C4-2B (cell line): ENCODE results near the gene SAMD15.
A peak's percentile ranks its signal among the peaks of the same experiment; 100 is the strongest.
"Not testable (repeated sequence)": the region's sequence is repeated elsewhere in the genome, so short reads cannot be mapped to it uniquely, and the experiment has no call there.

ENCODE experiments used
- H3K27ac ChIP-seq: fragments of 450-650 bp; 2 replicates; pipeline ENCODE4 v1.5.1; 2017
- CTCF ChIP-seq: fragments of 450-650 bp; conservative IDR thresholded peaks from 2 replicates; pipeline ENCODE4 v1.5.1; 2017; ENCODE audit warnings: mild to moderate bottlenecking
- ZFX ChIP-seq: fragments of 450-650 bp; IDR thresholded peaks from 2 replicates; pipeline ENCODE4 v1.6.1; 2017

SAMD15 gene

GRCh38 chr14:77407158-77407557 lies 30.0 kb downstream of the SAMD15 start:
- no peak overlapping the region for H3K27ac ChIP-seq
- TF ChIP-seq ZFX, result no peak
- no peak for TF ChIP-seq CTCF

- H3K27ac ChIP-seq, result no peak overlapping the region
- TF ChIP-seq ZFX (no peak), CTCF (peak; percentile 41)
Measured at GRCh38 chr14:77409131-77409533, 32.0 kb downstream of the SAMD15 start.

- H3K27ac ChIP-seq, result not testable (repeated sequence)
Measured at GRCh38 chr14:77415403-77416030, 38.3 kb downstream of the SAMD15 start.

GRCh38 chr14:77416098-77416497 lies 38.9 kb downstream of the SAMD15 start:
- not testable (repeated sequence) for H3K27ac ChIP-seq

- no peak overlapping the region for H3K27ac ChIP-seq
- TF ChIP-seq CTCF, result no peak
- no peak for TF ChIP-seq ZFX
Measured at GRCh38 chr14:77416836-77417235, 39.7 kb downstream of the SAMD15 start.

GRCh38 chr14:77421201-77421600 lies 44.0 kb downstream of the SAMD15 start:
- H3K27ac ChIP-seq, result no peak overlapping the region
- TF ChIP-seq ZFX (no peak), CTCF (no peak)

GRCh38 chr14:77423423-77423822 lies 46.2 kb downstream of the SAMD15 start, which contains the start of gene NOXRED1:
Gene NOXRED1 (minus strand): TSS chr14:77423523. CDS start chr14:77422889, 634 bp downstream.
- TF ChIP-seq ZFX, result no peak
- H3K27ac ChIP-seq, result no peak within 1 kb of the TSS

GRCh38 chr14:77424862-77425261 lies 47.7 kb downstream of the SAMD15 start:
- no peak for TF ChIP-seq CTCF
- TF ChIP-seq ZFX, result no peak
- no peak overlapping the region for H3K27ac ChIP-seq

- TF ChIP-seq CTCF, result no peak
- no peak for TF ChIP-seq ZFX
- no peak overlapping the region for H3K27ac ChIP-seq
Measured at GRCh38 chr14:77426396-77426795, 49.2 kb downstream of the SAMD15 start.
